Small intestine (tissue), 7 donors: ENCODE measurements around the gene ZNF10. TPM values are rescaled to one million over a fixed set of nuclear protein-coding genes. Genes with fewer than 3 reads are reported as not detected.

ENCODE experiments used
- DNase-seq, 2 donors: peaks; one replicate each; pipeline versions ENCODE4 v3.0.0 to v3.0.0-alpha.2; 2013
- FAIRE-seq: peaks from 2 replicates; lab custom pipeline; 2012; peaks lifted over from hg19 to GRCh38; lab: Jason Lieb, UNC
- H3K27ac ChIP-seq, 3 donors: one replicate each; pipeline ENCODE4 v1.5.1; 2013; ENCODE audit warnings: low read length in 2 of 3, mild to moderate bottlenecking in 2 of 3, control low read depth in 1 of 3, inconsistent platforms in 1 of 3, low read depth in 1 of 3, moderate library complexity in 1 of 3
- H3K27me3 ChIP-seq, 3 donors: one replicate each; pipeline ENCODE4 v1.6.1; 2013; ENCODE audit warnings: low read length in 3 of 3, inconsistent platforms in 1 of 3; ENCODE audit not compliant: control insufficient read depth in 3 of 3, insufficient read depth in 3 of 3
- H3K36me3 ChIP-seq, 3 donors: one replicate each; pipeline ENCODE4 v1.6.1; 2013; ENCODE audit warnings: low read length in 3 of 3, inconsistent platforms in 1 of 3, low read depth in 1 of 3, mild to moderate bottlenecking in 1 of 3, moderate library complexity in 1 of 3; ENCODE audit not compliant: control insufficient read depth in 3 of 3, insufficient read depth in 2 of 3
- H3K4me1 ChIP-seq, 3 donors: one replicate each; pipeline ENCODE4 v1.6.1; 2013; ENCODE audit warnings: low read length in 2 of 3, inconsistent platforms in 1 of 3, low read depth in 1 of 3, mild to moderate bottlenecking in 1 of 3, moderate library complexity in 1 of 3; ENCODE audit not compliant: control insufficient read depth in 3 of 3, insufficient read depth in 2 of 3
- H3K4me3 ChIP-seq, 3 donors: one replicate each; pipeline ENCODE4 v1.5.1; 2013; ENCODE audit warnings: low read length in 3 of 3, control low read depth in 1 of 3, inconsistent platforms in 1 of 3, low read depth in 1 of 3, mild to moderate bottlenecking in 1 of 3, moderate library complexity in 1 of 3
- H3K9me3 ChIP-seq, 2 donors: one replicate each; pipeline ENCODE4 v1.6.1; 2013; ENCODE audit warnings: low read depth in 1 of 2, low read length in 1 of 2; ENCODE audit not compliant: control insufficient read depth in 2 of 2, insufficient read depth in 1 of 2
- WGBS, 3 donors: extraction: QIAGEN DNeasy Blood & Tissue Kit; methylation state at CpG; one replicate each; pipeline ENCODE4 v1.1.7; 2013; 5-methylcytosine and 5-hydroxymethylcytosine counted together
- polyA plus RNA-seq, 4 donors: library from polyadenylated mRNA; stranded (reverse) in 3 of 4; unstranded in 1 of 4; fragments of 200-250 nt in 3 of 4; fragments of 120-200 nt in 1 of 4; gene quantifications; one replicate each; pipeline versions ENCODE4 v1.2.1 to v1.2.3, GENCODE V29; 2013
- donor health status: healthy with polysubstance abuse.
- donor health status: control.
- donor health status: control.
- donor health status: Bipolar disorder and iron deficiency.
- donor health status: healthy.

The ZNF10 gene
- polyA plus RNA-seq, 4 donors = 0.81 to 11.6 (median 2.3) TPM

GRCh38 chr12:133203344-133204263 is 73.2 kb downstream of the ZNF10 start:
- 97 to 99% (median 97%) methylated on average over 7 of the region's 7 CpGs for WGBS, 3 donors
- no peak overlapping the region for H3K27ac ChIP-seq
- no peak for DNase-seq
- no peaks in the 10 kb centered on the region for H3K27me3 ChIP-seq
- H3K9me3 ChIP-seq = peaks cover 8 to 43% of the 10 kb centered on the region in 2 donors
- H3K4me3 ChIP-seq = no peak overlapping the region
- H3K4me1 ChIP-seq = no peaks in the 10 kb centered on the region
- no peak for FAIRE-seq
- H3K36me3 ChIP-seq = peaks cover 0 to 21% (median 11%) of the 10 kb centered on the region in 3 donors

DNA sequence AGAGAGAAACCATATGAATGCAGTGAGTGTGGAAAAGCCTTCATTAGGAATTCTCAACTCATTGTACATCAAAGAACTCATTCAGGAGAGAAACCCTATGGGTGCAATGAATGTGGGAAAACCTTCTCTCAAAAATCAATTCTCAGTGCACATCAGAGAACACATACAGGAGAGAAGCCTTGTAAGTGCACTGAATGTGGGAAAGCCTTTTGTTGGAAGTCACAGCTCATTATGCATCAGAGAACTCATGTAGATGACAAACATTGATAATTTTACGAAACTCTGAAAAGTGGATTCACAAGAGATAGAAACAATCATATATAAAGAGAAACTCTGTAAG is 73.8 kb downstream of the ZNF10 start:
- FAIRE-seq = no peak
- 90 to 100% (median 98%) methylated on average over 1 of the region's 1 CpG for WGBS, 3 donors

GRCh38 chr12:133206390-133206789 is 76.0 kb downstream of the ZNF10 start:
- H3K9me3 ChIP-seq = peaks cover 13 to 67% of the 10 kb centered on the region in 2 donors
- no peak for FAIRE-seq

More for the DNA sequence above, 73.8 kb downstream of the ZNF10 start:
- H3K27ac ChIP-seq = no peak overlapping the region
- no peak overlapping the region for H3K4me3 ChIP-seq
- H3K9me3 ChIP-seq = peaks cover 8 to 47% of the 10 kb centered on the region in 2 donors
- no peak for DNase-seq
- H3K36me3 ChIP-seq = peaks cover 0 to 21% (median 11%) of the 10 kb centered on the region in 3 donors
- H3K4me1 ChIP-seq = no peaks in the 10 kb centered on the region
- H3K27me3 ChIP-seq = no peaks in the 10 kb centered on the region

More at GRCh38 chr12:133206390-133206789, 76.0 kb downstream of the ZNF10 start:
- no peak for DNase-seq
- Histone ChIP-seq H3K27ac (no peak overlapping the region), H3K36me3 (peaks cover 0 to 14% (median 11%) of the 10 kb centered on the region in 3 donors), H3K27me3 (no peaks in the 10 kb centered on the region), H3K4me1 (no peaks in the 10 kb centered on the region), H3K4me3 (no peak overlapping the region)
- 97 to 100% (median 99%) methylated on average over 2 of the region's 2 CpGs for WGBS, 3 donors

Other genes with a start within 250 kb of the ZNF10 start
- 10 to 100 TPM; 23.9 to 43.4 (median 31.8) TPM for gene CHFR, start 243.0 kb upstream of the ZNF10 start, polyA plus RNA-seq
- 10 to 100 TPM in 1 of 4 donors, 1 to 10 TPM in 2, under 1 TPM in 1; 0.81 to 19.6 (median 2.8) TPM for gene ZNF605, start 174.3 kb upstream of the ZNF10 start, polyA plus RNA-seq
- gene ZNF26, start 144.3 kb upstream of the ZNF10 start, polyA plus RNA-seq = 10 to 100 TPM in 1 of 4 donors, 1 to 10 TPM in 3; 1.1 to 13.6 (median 2.9) TPM
- 10 to 100 TPM in 1 of 4 donors, 1 to 10 TPM in 3; 3.0 to 36.1 (median 5.4) TPM for gene ZNF84, start 93.1 kb upstream of the ZNF10 start, polyA plus RNA-seq
- gene ZNF140, start 49.7 kb upstream of the ZNF10 start, polyA plus RNA-seq = 10 to 100 TPM; 12.3 to 29.4 (median 18.3) TPM
- gene ZNF891, start 353 bp upstream of the ZNF10 start, polyA plus RNA-seq = 1 to 10 TPM in 1 of 4 donors, under 1 TPM in 3; under 0.01 to 2.9 (median 0.39) TPM
- 10 to 100 TPM in 1 of 4 donors, 1 to 10 TPM in 3; 1.6 to 26.2 (median 4.9) TPM for gene ZNF268, start 50.9 kb downstream of the ZNF10 start, polyA plus RNA-seq
- not detected for gene ANHX, start 105.2 kb downstream of the ZNF10 start, polyA plus RNA-seq